PC-3 (cell line): ENCODE measurements around the gene MOB3A. TPM values are rescaled to one million over a fixed set of nuclear protein-coding genes. Genes with fewer than 3 reads are reported as not detected.
A peak's percentile ranks its signal among the peaks of the same experiment; 100 is the strongest.

Source experiments
- ATAC-seq: fragments of 200-7000 bp; cut with Tn5 transposase; 2 replicates; pipeline ENCODE4 v1.9.1; 2020; ENCODE audit warnings: mild to moderate bottlenecking, moderate library complexity
- BruUV-seq: library from RNA; stranded (reverse); fragments of 400-500 nt; replicated peaks from 2 replicates; lab custom pipeline; 2021; lab: Mats Ljungman, UMichigan
- CTCF ChIA-PET: fragments of 300-600 bp; sonication (Branson Sonifier 250); formaldehyde crosslinking; loops from one replicate; lab custom pipeline; 2022; ENCODE audit warnings: antibody characterized with exemption; lab: Charles Lee
- POLR2A ChIA-PET: fragments of 300-600 bp; sonication (Branson Sonifier 250); formaldehyde crosslinking; loops from one replicate; lab custom pipeline; 2022; ENCODE audit warnings: antibody characterized with exemption; ENCODE audit not compliant: unreplicated experiment; lab: Charles Lee
- DNase-seq: peaks from one replicate; pipeline ENCODE4 v3.0.0-alpha.2; 2015
- H2AFZ ChIP-seq: fragments of 300-600 bp; sonication (generic); 2 replicates; pipeline ENCODE4 v1.6.0; 2016; ENCODE audit warnings: antibody characterized with exemption, low read length
- H3F3A ChIP-seq: fragments of 300-600 bp; sonication (generic); one replicate; pipeline ENCODE4 v1.6.0; 2017; ENCODE audit warnings: antibody characterized with exemption, low read length, control low read depth, mild to moderate bottlenecking; ENCODE audit not compliant: unreplicated experiment
- H3K27ac ChIP-seq: fragments of 300-600 bp; sonication (generic); 2 replicates; pipeline ENCODE4 v1.5.1; 2016; ENCODE audit warnings: mild to moderate bottlenecking, low read length
- H3K27me3 ChIP-seq: fragments of 300-600 bp; sonication (generic); 2 replicates; pipeline ENCODE4 v1.6.1; 2016; ENCODE audit warnings: low read length, mixed read lengths
- H3K36me3 ChIP-seq: fragments of 300-600 bp; sonication (generic); 2 replicates; pipeline ENCODE4 v1.6.1; 2016; ENCODE audit warnings: low read depth, mixed run types, low read length, mixed read lengths
- H3K4me1 ChIP-seq: fragments of 300-600 bp; sonication (generic); 2 replicates; pipeline ENCODE4 v1.5.1; 2016; ENCODE audit warnings: low read length; ENCODE audit not compliant: insufficient read depth
- H3K4me2 ChIP-seq: fragments of 300-600 bp; sonication (generic); 2 replicates; pipeline ENCODE4 v1.6.0; 2016; ENCODE audit warnings: low read length
- H3K4me3 ChIP-seq: fragments of 300-600 bp; sonication (generic); 2 replicates; pipeline ENCODE4 v1.5.1; 2016; ENCODE audit warnings: mild to moderate bottlenecking, low read length, mixed read lengths
- H3K79me2 ChIP-seq: fragments of 300-600 bp; sonication (generic); 2 replicates; pipeline ENCODE4 v1.6.1; 2017; ENCODE audit warnings: low read length, mixed read lengths
- H3K9ac ChIP-seq: fragments of 300-600 bp; sonication (generic); 2 replicates; pipeline ENCODE4 v1.6.0; 2016; ENCODE audit warnings: mild to moderate bottlenecking, low read length
- H3K9me2 ChIP-seq: fragments of 300-600 bp; sonication (generic); replicated peaks from 2 replicates; pipeline ENCODE4 v1.6.1; 2016; ENCODE audit warnings: mixed run types, low read length, mixed read lengths
- H3K9me3 ChIP-seq: fragments of 300-600 bp; sonication (generic); 2 replicates; pipeline ENCODE4 v1.6.1; 2016; ENCODE audit warnings: low read length, mixed read lengths
- H4K20me1 ChIP-seq: fragments of 300-600 bp; sonication (generic); 2 replicates; pipeline ENCODE4 v1.6.1; 2016; ENCODE audit warnings: low read length, mixed read lengths
- EZH2 ChIP-seq: fragments of 300-600 bp; sonication (generic); IDR thresholded peaks from one replicate; pipeline ENCODE4 v1.6.1; 2017; ENCODE audit warnings: antibody characterized with exemption, mild to moderate bottlenecking, low read length; ENCODE audit not compliant: unreplicated experiment
- EZH2phosphoT487 ChIP-seq: fragments of 300-600 bp; sonication (generic); IDR thresholded peaks from 2 replicates; pipeline ENCODE4 v1.6.1; 2018; ENCODE audit warnings: mild to moderate bottlenecking, antibody characterized with exemption, low read length, borderline replicate concordance
- intact Hi-C: fragments of 100-400 bp; cut with micrococcal nuclease; formaldehyde crosslinking; loops from 2 replicates; pipeline ENCODE4 v1.9.0; 2023
- total RNA-seq: library from RNA; depleted of rRNA; stranded (reverse); fragments of >200 nt; gene quantifications from 2 replicates; pipeline ENCODE4 v1.2.3, GENCODE V29; 2014
- TF ChIP-seq, protein P1 (sequence below): fragments of 300-600 bp; sonication (generic); conservative IDR thresholded peaks from 2 replicates; pipeline ENCODE4 v1.5.1; 2017; ENCODE audit warnings: antibody characterized with exemption, low read depth, mild to moderate bottlenecking, low read length

Gene MOB3A
- total RNA-seq, 1 experiment from 2014 or later: 15.1 TPM

DNA sequence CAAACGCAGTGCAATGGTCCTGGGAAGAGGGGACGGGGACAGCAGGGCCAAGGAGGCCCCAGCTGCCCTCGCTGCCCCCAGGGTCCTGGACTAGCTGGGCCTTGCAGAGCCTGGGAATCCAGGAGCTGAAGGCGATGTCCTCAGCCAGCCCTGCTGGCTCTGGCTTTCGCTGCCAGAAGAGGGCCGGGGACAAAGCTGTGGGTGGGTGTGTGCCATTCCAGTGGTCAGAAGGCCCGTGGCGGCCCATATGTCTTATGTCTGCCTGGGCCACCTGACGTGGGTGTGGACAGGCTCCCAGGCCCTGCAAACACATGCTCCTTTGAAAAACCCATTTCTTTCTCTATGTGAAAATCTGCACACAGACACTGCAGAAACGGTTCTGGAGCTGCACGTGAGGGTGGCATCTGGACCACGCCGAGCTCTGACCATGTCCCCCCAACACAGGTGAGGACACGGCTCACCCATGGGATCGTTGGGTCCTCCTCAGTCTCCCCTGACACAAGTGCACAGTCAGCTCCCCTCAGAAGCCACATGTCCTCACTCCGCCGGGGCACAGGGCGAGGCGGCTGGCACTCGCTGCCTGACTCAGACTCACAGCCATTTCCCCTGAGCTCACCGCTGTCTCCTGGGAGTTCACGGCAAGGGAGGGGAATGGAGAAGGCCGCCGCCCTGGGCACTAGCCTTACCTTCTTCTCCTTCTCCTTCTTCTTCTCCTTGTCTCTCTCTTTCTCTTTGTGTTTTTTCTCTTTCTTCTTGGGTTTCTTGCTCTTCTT is 17.5 kb upstream of the MOB3A start:
- no peaks in the 10 kb centered on the region for H3K27me3 ChIP-seq
- ChIA-PET CTCF (no interaction called here), POLR2A (no interaction called here)
- H3K4me3 ChIP-seq: no peak overlapping the region
- H3K36me3 ChIP-seq: peaks cover 13% of the 10 kb centered on the region
- no peaks in the 10 kb centered on the region for H3F3A ChIP-seq
- no peak overlapping the region for H3K9ac ChIP-seq
- intact Hi-C loops: no loop called here
- peak; percentile 21 for DNase-seq
- H3K9me3 ChIP-seq: no peaks in the 10 kb centered on the region
- no peaks in the 10 kb centered on the region for H3K4me1 ChIP-seq
- H3K27ac ChIP-seq: no peak overlapping the region
- peak; percentile 86 for ATAC-seq
- no TSS peak for BruUV-seq
- TF ChIP-seq, protein P1, sequence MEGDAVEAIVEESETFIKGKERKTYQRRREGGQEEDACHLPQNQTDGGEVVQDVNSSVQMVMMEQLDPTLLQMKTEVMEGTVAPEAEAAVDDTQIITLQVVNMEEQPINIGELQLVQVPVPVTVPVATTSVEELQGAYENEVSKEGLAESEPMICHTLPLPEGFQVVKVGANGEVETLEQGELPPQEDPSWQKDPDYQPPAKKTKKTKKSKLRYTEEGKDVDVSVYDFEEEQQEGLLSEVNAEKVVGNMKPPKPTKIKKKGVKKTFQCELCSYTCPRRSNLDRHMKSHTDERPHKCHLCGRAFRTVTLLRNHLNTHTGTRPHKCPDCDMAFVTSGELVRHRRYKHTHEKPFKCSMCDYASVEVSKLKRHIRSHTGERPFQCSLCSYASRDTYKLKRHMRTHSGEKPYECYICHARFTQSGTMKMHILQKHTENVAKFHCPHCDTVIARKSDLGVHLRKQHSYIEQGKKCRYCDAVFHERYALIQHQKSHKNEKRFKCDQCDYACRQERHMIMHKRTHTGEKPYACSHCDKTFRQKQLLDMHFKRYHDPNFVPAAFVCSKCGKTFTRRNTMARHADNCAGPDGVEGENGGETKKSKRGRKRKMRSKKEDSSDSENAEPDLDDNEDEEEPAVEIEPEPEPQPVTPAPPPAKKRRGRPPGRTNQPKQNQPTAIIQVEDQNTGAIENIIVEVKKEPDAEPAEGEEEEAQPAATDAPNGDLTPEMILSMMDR: no peak
- TF ChIP-seq EZH2phosphoT487 (no peak), EZH2 (no peak)
- H2AFZ ChIP-seq: no peak overlapping the region
- no peaks in the 10 kb centered on the region for H4K20me1 ChIP-seq
- H3K4me2 ChIP-seq: no peak overlapping the region
- H3K79me2 ChIP-seq: no peaks in the 10 kb centered on the region
- H3K9me2 ChIP-seq: no peaks in the 10 kb centered on the region

DNA sequence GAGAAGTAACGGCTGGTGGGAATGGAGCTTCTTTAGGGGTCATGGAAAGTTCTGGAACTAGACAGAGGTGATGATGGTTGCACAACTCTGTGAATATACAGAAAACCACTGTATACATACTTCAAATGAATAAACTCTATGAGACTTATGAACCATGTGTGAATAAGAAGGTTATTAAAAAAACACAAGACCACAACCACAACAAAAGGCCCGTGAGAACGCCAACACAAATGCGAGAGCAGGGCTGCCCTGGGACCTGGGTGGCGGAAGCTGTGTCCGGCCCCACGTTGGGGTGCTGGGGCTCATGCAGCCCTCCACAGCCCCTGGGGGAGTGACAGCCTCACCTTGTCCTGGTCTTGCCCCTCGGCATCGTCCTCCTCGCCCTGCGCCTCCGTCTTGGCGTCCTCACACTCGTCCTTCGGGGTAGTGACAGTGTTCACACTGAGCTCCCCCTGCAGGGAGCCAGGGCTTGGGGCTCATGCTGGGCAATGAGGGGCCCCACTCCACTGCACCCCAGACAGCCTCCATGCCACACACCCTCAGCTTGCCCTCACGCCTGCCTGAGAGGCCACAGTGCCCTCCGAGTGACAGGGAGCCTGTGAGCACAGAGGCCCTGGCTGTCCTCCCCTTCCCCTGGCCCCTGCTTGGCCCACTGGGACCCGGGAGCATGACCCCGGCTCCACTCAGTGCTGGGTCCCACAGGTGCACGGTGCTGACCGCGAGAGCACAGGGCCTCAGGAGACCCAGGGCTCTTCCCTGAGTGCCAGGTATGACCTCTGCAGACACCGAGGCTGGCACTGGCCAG is 16.6 kb upstream of the MOB3A start:
- H2AFZ ChIP-seq: no peak overlapping the region
- no peak overlapping the region for H3K4me2 ChIP-seq
- no peaks in the 10 kb centered on the region for H3K27me3 ChIP-seq
- no peaks in the 10 kb centered on the region for H3F3A ChIP-seq
- no peaks in the 10 kb centered on the region for H3K9me2 ChIP-seq
- POLR2A ChIA-PET: no interaction called here
- H3K4me3 ChIP-seq: no peak overlapping the region
- H3K9me3 ChIP-seq: no peaks in the 10 kb centered on the region
- BruUV-seq: no TSS peak
- CTCF ChIA-PET: no interaction called here
- no peaks in the 10 kb centered on the region for H3K4me1 ChIP-seq
- DNase-seq (no peak), ATAC-seq (no peak)
- no peaks in the 10 kb centered on the region for H4K20me1 ChIP-seq
- H3K36me3 ChIP-seq: peaks cover 19% of the 10 kb centered on the region
- intact Hi-C loops: no loop called here
- TF ChIP-seq, protein P1: no peak
- TF ChIP-seq EZH2 (no peak), EZH2phosphoT487 (no peak)
- no peak overlapping the region for H3K27ac ChIP-seq
- H3K79me2 ChIP-seq: no peaks in the 10 kb centered on the region
- H3K9ac ChIP-seq: no peak overlapping the region

DNA sequence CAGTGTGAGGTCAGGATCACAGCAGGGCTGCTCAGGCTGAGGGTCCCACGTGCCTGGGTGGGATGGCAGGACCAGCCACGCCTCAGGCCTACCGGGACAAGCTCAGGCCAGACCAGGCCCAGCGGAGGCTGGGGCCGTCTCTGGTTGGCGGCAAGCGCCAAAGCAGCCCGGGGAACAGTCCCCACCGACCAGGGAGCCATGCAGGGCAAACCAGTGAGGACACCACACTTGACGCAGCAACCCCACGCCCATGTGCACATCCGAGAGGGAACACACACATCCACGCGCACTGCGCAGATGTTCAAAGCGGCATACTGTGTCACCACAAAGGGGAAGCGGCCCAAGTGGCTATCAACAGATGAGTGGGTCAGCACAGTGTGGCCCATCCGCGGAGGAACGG is 15.8 kb upstream of the MOB3A start:
- H3K79me2 ChIP-seq: no peaks in the 10 kb centered on the region
- POLR2A ChIA-PET: no interaction called here
- TF ChIP-seq EZH2: no peak
- no peak for TF ChIP-seq EZH2phosphoT487
- TF ChIP-seq, protein P1: no peak
- intact Hi-C loops: no loop called here
- BruUV-seq: no TSS peak
- no peak overlapping the region for H3K4me2 ChIP-seq
- H2AFZ ChIP-seq: no peak overlapping the region
- H3K36me3 ChIP-seq: peaks cover 21% of the 10 kb centered on the region
- no peaks in the 10 kb centered on the region for H3K9me3 ChIP-seq
- no peak for ATAC-seq
- H3K4me1 ChIP-seq: no peaks in the 10 kb centered on the region
- H4K20me1 ChIP-seq: no peaks in the 10 kb centered on the region
- H3K4me3 ChIP-seq: no peak overlapping the region
- H3K9ac ChIP-seq: no peak overlapping the region
- no peaks in the 10 kb centered on the region for H3F3A ChIP-seq
- CTCF ChIA-PET: no interaction called here
- no peaks in the 10 kb centered on the region for H3K9me2 ChIP-seq
- H3K27ac ChIP-seq: no peak overlapping the region
- DNase-seq: no peak
- no peaks in the 10 kb centered on the region for H3K27me3 ChIP-seq
